SK-N-SH (cell line): ENCODE measurements around the gene CYFIP2. TPM values are rescaled to one million over a fixed set of nuclear protein-coding genes. Genes with fewer than 3 reads are reported as not detected.

ENCODE experiments used
- CTCF ChIA-PET: fragments of 300-600, 350-600 bp; formaldehyde crosslinking; extraction: SDS; loops from one replicate; lab custom pipeline; 2021; lab: Yijun Ruan, JAX
- POLR2A ChIA-PET: fragments of 350-600 bp; sonication (Branson Sonifier 250); formaldehyde crosslinking; extraction: SDS; loops from one replicate; lab custom pipeline; 2020; ENCODE audit warnings: antibody characterized with exemption, inconsistent platforms; lab: Yijun Ruan, JAX
- DNase-seq: peaks from one replicate; pipeline ENCODE4 v3.0.0; 2012
- H2AFZ ChIP-seq: fragments of 200-600 bp; sonication (generic); 2 replicates; pipeline ENCODE4 v1.8.1; 2016; ENCODE audit warnings: antibody characterized with exemption, mild to moderate bottlenecking, low read depth
- H3F3A ChIP-seq: fragments of 200-600 bp; sonication (generic); replicated peaks from 2 replicates; pipeline ENCODE3; 2016; ENCODE audit warnings: antibody characterized with exemption, mild to moderate bottlenecking; ENCODE audit not compliant: insufficient read depth
- H3K27ac ChIP-seq, 2 experiments: fragments of 200-500 bp in 1 of 2; fragments of 200-600 bp in 1 of 2; sonication (Bioruptor generic) in 1 of 2; sonication (generic), shearing (Covaris generic) in 1 of 2; 2 replicates each; pipeline versions ENCODE4 v1.5.1 to v1.6.1; 2014 to 2016; ENCODE audit warnings: low read depth in 2 of 2, inconsistent platforms in 1 of 2, low read length in 1 of 2, mild to moderate bottlenecking in 1 of 2, mixed read lengths in 1 of 2
- H3K27me3 ChIP-seq: fragments of 200-600 bp; sonication (generic), shearing (Covaris generic); 2 replicates; pipeline ENCODE4 v1.6.1; 2016; ENCODE audit warnings: mixed run types; ENCODE audit not compliant: insufficient read depth
- H3K36me3 ChIP-seq, 2 experiments: fragments of 200-500 bp in 1 of 2; fragments of 200-600 bp in 1 of 2; sonication (Bioruptor generic) in 1 of 2; sonication (generic) in 1 of 2; replicated peaks in 1 of 2; 2 replicates each; pipeline versions ENCODE3 to v1.5.1; 2014 to 2016; ENCODE audit warnings: low read length in 1 of 2, mild to moderate bottlenecking in 1 of 2; ENCODE audit not compliant: insufficient read depth in 2 of 2, control insufficient read depth in 1 of 2
- H3K4me1 ChIP-seq, 2 experiments: fragments of 200-500 bp in 1 of 2; fragments of 200-600 bp in 1 of 2; sonication (Bioruptor generic) in 1 of 2; sonication (generic), shearing (Covaris generic) in 1 of 2; 2 replicates each; pipeline versions ENCODE4 v1.5.1 to v1.6.1; 2014 to 2016; ENCODE audit warnings: low read depth in 1 of 2, low read length in 1 of 2, mixed run types in 1 of 2; ENCODE audit not compliant: insufficient read depth in 2 of 2, control insufficient read depth in 1 of 2
- H3K4me2 ChIP-seq: fragments of 200-600 bp; sonication (generic), shearing (Covaris generic); 2 replicates; pipeline ENCODE4 v1.6.1; 2017; ENCODE audit warnings: mixed run types
- H3K4me3 ChIP-seq, 2 experiments: fragments of 200-500 bp in 1 of 2; fragments of 200-600 bp in 1 of 2; sonication (Bioruptor generic) in 1 of 2; sonication (generic), shearing (Covaris generic) in 1 of 2; 2 replicates each; pipeline versions ENCODE4 v1.5.1 to v1.8.1; 2014 to 2016; ENCODE audit warnings: low read depth in 2 of 2, inconsistent platforms in 1 of 2, low read length in 1 of 2, mild to moderate bottlenecking in 1 of 2, mixed read lengths in 1 of 2, moderate library complexity in 1 of 2
- H3K79me2 ChIP-seq: fragments of 200-600 bp; sonication (generic); 2 replicates; pipeline ENCODE4 v1.8.1; 2017; ENCODE audit warnings: mild to moderate bottlenecking; ENCODE audit not compliant: insufficient read depth
- H3K9ac ChIP-seq: fragments of 200-600 bp; sonication (generic); 2 replicates; pipeline ENCODE4 v1.6.1; 2017; ENCODE audit warnings: mixed run types
- H3K9me2 ChIP-seq: fragments of 200-600 bp; sonication (generic); 2 replicates; pipeline ENCODE4 v1.6.1; 2017; ENCODE audit warnings: mixed run types
- H3K9me3 ChIP-seq: fragments of 200-600 bp; sonication (generic); 2 replicates; pipeline ENCODE4 v1.6.1; 2017; ENCODE audit warnings: mixed run types, mild to moderate bottlenecking, moderate library complexity
- H4K20me1 ChIP-seq: fragments of 200-600 bp; sonication (generic); 2 replicates; pipeline ENCODE4 v1.6.1; 2017; ENCODE audit warnings: mild to moderate bottlenecking, mixed run types; ENCODE audit not compliant: insufficient read depth
- CHD2 ChIP-seq: fragments of 150-350 bp; IDR thresholded peaks from 2 replicates; pipeline ENCODE4 v1.6.1; 2018; ENCODE audit warnings: low read length; ENCODE audit not compliant: partially characterized antibody
- CTCF ChIP-seq: fragments of 200-600 bp; sonication (generic); IDR thresholded peaks from 2 replicates; pipeline ENCODE4 v1.6.1; 2017; ENCODE audit warnings: antibody characterized with exemption, mild to moderate bottlenecking, moderate library complexity
- EP300 ChIP-seq, 2 experiments: IDR thresholded peaks; 2 replicates each; pipeline versions ENCODE4 v1.4.0 to v1.6.1; 2012; ENCODE audit warnings: borderline replicate concordance in 1 of 2, low read depth in 1 of 2, low read length in 1 of 2
- FOSL2 ChIP-seq: IDR thresholded peaks from 2 replicates; pipeline ENCODE4 v1.4.0; 2012; ENCODE audit warnings: low read depth, mild to moderate bottlenecking, moderate library complexity, borderline replicate concordance
- FOXJ3 ChIP-seq: sonication (generic); formaldehyde crosslinking; IDR thresholded peaks from 2 replicates; pipeline ENCODE4 v1.5.1; 2020; ENCODE audit warnings: mild to moderate bottlenecking, missing genetic modification reagents
- FOXM1 ChIP-seq: IDR thresholded peaks from 2 replicates; pipeline ENCODE4 v1.4.0; 2012; ENCODE audit warnings: low read depth, mild to moderate bottlenecking
- GABPA ChIP-seq: IDR thresholded peaks from 2 replicates; pipeline ENCODE4 v1.4.0; 2012; ENCODE audit warnings: low read depth, mild to moderate bottlenecking
- MEF2A ChIP-seq: IDR thresholded peaks from 2 replicates; pipeline ENCODE4 v1.4.0; 2012; ENCODE audit warnings: low read depth, borderline replicate concordance
- NFIC ChIP-seq: IDR thresholded peaks from 2 replicates; pipeline ENCODE4 v1.4.0; 2012; ENCODE audit warnings: borderline replicate concordance
- TEAD4 ChIP-seq: IDR thresholded peaks from 2 replicates; pipeline ENCODE4 v1.4.0; 2012; ENCODE audit warnings: mild to moderate bottlenecking, borderline replicate concordance; ENCODE audit not compliant: insufficient read depth
- USF2 ChIP-seq: fragments of 150-350 bp; IDR thresholded peaks from 2 replicates; pipeline ENCODE4 v1.6.1; 2017; ENCODE audit warnings: antibody characterized with exemption, low read length, low read depth, borderline replicate concordance
- WGBS: methylation state at CpG from one replicate; pipeline ENCODE4 v1.1.6; 2017; ENCODE audit warnings: low lambda C conversion rate; 5-methylcytosine and 5-hydroxymethylcytosine counted together
- polyA plus RNA-seq, 3 experiments: library from polyadenylated mRNA; depleted of rRNA; stranded (reverse); fragments of >200 nt; gene quantifications; 2 replicates each; pipeline ENCODE4 v1.2.3, GENCODE V29; 2012
- TF ChIP-seq, protein P1 (sequence below): IDR thresholded peaks from 2 replicates; pipeline ENCODE4 v1.4.0; 2012; ENCODE audit warnings: low read depth, borderline replicate concordance
- TF ChIP-seq, protein P2 (sequence below): IDR thresholded peaks from 2 replicates; pipeline ENCODE4 v1.4.0; 2012; ENCODE audit warnings: low read depth, borderline replicate concordance
- TF ChIP-seq, protein P3 (sequence below): fragments of 150-350 bp; IDR thresholded peaks from 2 replicates; pipeline ENCODE4 v1.6.1; 2016; ENCODE audit warnings: mild to moderate bottlenecking, low read depth, low read length
- TF ChIP-seq, protein P4 (sequence below): IDR thresholded peaks from 2 replicates; pipeline ENCODE4 v1.4.0; 2012; ENCODE audit warnings: low read depth

Gene CYFIP2
- polyA plus RNA-seq, 1 of the 3 experiments (the other 2 are of a cell fraction), result 20.1 TPM

GRCh38 chr5:157216391-157217142 lies 49.4 kb upstream of the CYFIP2 start:
- Histone ChIP-seq H3F3A (no peaks in the 10 kb centered on the region), H3K27me3 (no peaks in the 10 kb centered on the region), H3K9ac (no peak overlapping the region), H3K4me2 (no peak overlapping the region), H2AFZ (no peak overlapping the region), H3K79me2 (no peaks in the 10 kb centered on the region), H3K36me3 (no peaks in the 10 kb centered on the region), H3K4me3 (no peak overlapping the region), H4K20me1 (no peaks in the 10 kb centered on the region), H3K27ac (no peak overlapping the region), H3K4me1 (no peaks in the 10 kb centered on the region), H3K9me3 (no peaks in the 10 kb centered on the region), H3K9me2 (no peaks in the 10 kb centered on the region)
- TF ChIP-seq, protein P1, sequence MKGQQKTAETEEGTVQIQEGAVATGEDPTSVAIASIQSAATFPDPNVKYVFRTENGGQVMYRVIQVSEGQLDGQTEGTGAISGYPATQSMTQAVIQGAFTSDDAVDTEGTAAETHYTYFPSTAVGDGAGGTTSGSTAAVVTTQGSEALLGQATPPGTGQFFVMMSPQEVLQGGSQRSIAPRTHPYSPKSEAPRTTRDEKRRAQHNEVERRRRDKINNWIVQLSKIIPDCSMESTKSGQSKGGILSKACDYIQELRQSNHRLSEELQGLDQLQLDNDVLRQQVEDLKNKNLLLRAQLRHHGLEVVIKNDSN, result no peak
- TF ChIP-seq MEF2A (no peak), FOSL2 (no peak), FOXJ3 (CRISPR knock-in tag) (no peak)
- DNase-seq, result no peak
- ChIA-PET CTCF (interaction anchor here (1.6 to 2.2 kb wide), 2 partner anchors 68 to 260 kb away, joined by 4 to 5 read pairs; no protein-coding TSS in a partner anchor), POLR2A (interaction anchor here (0.6 kb wide), 1 partner anchor 30 kb away, joined by 3 read pairs; no protein-coding TSS in a partner anchor)
- WGBS, result 22% methylated on average over 6 of the region's 6 CpGs

GRCh38 chr5:157217289-157218024 lies 48.5 kb upstream of the CYFIP2 start:
- Histone ChIP-seq H3K4me1 (no peaks in the 10 kb centered on the region), H3K4me3 (no peak overlapping the region), H3K36me3 (no peaks in the 10 kb centered on the region), H3K27ac (no peak overlapping the region), H3K9ac (no peak overlapping the region), H3K27me3 (no peaks in the 10 kb centered on the region), H3K79me2 (no peaks in the 10 kb centered on the region), H3K9me2 (no peaks in the 10 kb centered on the region), H3K4me2 (no peak overlapping the region), H2AFZ (no peak overlapping the region), H4K20me1 (no peaks in the 10 kb centered on the region), H3F3A (no peaks in the 10 kb centered on the region), H3K9me3 (no peaks in the 10 kb centered on the region)
- WGBS, result 38% methylated on average over 5 of the region's 5 CpGs
- DNase-seq, result no peak
- POLR2A ChIA-PET, result interaction anchor here (0.6 kb wide), 1 partner anchor 31 kb away, joined by 3 read pairs; no protein-coding TSS in a partner anchor
- CTCF ChIA-PET, result interaction anchor here (0.7 to 2.2 kb wide), 3 partner anchors 69 to 259 kb away, joined by 3 to 5 read pairs (median 4); no protein-coding TSS in a partner anchor
- TF ChIP-seq FOSL2 (no peak), GABPA (no peak), MEF2A (no peak), FOXM1 (no peak), NFIC (no peak), TEAD4 (no peak), CHD2 (no peak), USF2 (no peak), EP300 (IDR thresholded peaks at IDR 0.05; ENCODE audit: borderline replicate concordance in 1 of 2, low read depth in 1 of 2, low read length in 1 of 2) (no peak), CTCF (no peak)
- TF ChIP-seq, protein P2, sequence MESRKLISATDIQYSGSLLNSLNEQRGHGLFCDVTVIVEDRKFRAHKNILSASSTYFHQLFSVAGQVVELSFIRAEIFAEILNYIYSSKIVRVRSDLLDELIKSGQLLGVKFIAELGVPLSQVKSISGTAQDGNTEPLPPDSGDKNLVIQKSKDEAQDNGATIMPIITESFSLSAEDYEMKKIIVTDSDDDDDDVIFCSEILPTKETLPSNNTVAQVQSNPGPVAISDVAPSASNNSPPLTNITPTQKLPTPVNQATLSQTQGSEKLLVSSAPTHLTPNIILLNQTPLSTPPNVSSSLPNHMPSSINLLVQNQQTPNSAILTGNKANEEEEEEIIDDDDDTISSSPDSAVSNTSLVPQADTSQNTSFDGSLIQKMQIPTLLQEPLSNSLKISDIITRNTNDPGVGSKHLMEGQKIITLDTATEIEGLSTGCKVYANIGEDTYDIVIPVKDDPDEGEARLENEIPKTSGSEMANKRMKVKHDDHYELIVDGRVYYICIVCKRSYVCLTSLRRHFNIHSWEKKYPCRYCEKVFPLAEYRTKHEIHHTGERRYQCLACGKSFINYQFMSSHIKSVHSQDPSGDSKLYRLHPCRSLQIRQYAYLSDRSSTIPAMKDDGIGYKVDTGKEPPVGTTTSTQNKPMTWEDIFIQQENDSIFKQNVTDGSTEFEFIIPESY, result no peak
- TF ChIP-seq, protein P1, result no peak
- TF ChIP-seq, protein P3, sequence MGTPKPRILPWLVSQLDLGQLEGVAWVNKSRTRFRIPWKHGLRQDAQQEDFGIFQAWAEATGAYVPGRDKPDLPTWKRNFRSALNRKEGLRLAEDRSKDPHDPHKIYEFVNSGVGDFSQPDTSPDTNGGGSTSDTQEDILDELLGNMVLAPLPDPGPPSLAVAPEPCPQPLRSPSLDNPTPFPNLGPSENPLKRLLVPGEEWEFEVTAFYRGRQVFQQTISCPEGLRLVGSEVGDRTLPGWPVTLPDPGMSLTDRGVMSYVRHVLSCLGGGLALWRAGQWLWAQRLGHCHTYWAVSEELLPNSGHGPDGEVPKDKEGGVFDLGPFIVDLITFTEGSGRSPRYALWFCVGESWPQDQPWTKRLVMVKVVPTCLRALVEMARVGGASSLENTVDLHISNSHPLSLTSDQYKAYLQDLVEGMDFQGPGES, result no peak
- TF ChIP-seq, protein P4, sequence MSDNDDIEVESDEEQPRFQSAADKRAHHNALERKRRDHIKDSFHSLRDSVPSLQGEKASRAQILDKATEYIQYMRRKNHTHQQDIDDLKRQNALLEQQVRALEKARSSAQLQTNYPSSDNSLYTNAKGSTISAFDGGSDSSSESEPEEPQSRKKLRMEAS, result no peak
